Placental epithelial cell (primary cell): ENCODE data around the gene ABHD3. TPM values are rescaled to one million over a fixed set of nuclear protein-coding genes. Genes with fewer than 3 reads are reported as not detected.

Experiments
- small RNA-seq: library from RNA; depleted of rRNA; stranded (forward); fragments of <200 nt; gene quantifications from one replicate; pipeline ENCODE3, GENCODE V24; 2012
- total RNA-seq: library from RNA; depleted of rRNA; stranded (reverse); fragments of >200 nt; gene quantifications from 2 replicates; pipeline ENCODE4 v1.2.3, GENCODE V29; 2012

Gene ABHD3
- total RNA-seq: 5.1 TPM in 2 replicates

DNA sequence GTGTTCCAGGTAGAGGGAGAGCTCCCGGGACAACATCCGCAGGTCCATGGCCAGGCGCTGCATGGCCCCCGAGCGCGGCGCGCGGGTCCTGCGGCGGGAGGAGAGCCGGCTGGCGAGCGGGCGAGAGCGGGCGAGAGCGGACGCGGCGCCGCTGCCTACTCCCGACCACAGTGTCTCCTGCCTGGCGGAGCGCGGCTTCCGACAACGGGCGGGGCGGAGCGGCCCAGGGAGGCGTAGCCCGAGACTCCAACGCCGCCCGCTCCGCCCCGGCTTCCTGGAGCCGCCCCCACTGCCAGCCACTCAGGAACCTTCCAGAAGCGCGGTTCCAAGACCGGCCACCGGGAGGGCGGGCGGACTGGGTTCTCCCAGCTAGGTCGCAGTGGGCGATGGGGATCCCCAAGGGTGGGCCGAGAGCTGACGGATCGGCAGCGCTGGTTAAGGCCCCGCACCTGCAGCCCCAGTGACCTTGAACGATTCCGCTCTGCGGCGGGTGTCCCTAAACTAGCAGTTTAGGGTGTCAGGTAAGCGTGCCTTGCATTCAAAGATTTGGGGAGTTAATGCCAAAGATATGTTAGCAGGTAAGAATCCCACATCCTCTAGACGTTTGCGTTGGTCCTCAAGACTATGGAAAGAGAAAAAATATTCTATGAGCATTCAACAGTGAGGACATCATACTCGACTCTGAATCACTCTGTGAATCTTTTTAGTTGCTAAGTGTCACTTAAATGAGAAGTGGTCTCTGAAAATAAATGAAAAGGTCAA, at the start of gene ABHD3:
Gene ABHD3 (minus strand): TSS at position 172 of the 762 bp plus-strand sequence. CDS start 109 bp downstream, at position 63.

DNA sequence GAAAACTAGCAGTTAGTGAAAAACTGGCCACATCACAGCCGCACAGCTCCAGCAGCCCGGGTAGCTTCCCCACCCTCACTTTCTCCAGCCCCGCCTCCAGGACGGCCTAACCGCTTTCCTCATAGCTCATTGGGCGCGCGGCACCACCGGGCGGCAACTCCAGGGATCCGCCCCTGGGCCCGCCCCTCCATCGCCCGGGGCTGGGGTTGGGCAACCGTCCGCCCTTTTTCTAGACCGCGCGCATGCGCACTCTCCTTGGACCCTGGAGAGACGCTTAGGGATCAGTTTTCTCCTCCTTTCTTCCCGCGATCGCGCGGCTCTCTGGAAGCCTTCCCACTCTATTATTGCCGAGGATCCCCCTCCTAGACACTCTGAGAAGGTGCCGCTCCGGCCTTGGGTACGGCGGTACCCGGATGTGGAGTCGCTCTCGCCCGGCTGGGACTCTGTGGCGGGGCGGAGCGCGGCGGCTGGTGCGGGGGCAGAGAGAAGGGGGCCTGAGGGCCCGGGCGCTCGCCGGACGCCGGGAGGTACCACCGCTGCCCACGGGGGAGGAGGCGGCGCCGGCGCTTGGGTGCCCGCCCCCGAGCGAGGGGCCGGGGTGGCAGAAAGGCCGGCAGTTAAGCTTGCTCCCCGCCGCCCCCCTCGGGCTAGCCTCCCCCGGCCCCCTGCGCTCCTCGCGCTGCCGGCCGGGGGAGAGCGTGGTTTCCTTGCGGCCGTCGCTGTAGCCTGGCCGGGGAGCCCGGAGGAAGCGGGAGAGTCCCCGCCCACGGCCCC, 36.2 kb upstream of the ABHD3 start, which contains the start of gene MIB1:
Gene MIB1 (plus strand): TSS at position 255 of the 774 bp plus-strand sequence. CDS start 792 bp downstream, outside the sequence.

DNA sequence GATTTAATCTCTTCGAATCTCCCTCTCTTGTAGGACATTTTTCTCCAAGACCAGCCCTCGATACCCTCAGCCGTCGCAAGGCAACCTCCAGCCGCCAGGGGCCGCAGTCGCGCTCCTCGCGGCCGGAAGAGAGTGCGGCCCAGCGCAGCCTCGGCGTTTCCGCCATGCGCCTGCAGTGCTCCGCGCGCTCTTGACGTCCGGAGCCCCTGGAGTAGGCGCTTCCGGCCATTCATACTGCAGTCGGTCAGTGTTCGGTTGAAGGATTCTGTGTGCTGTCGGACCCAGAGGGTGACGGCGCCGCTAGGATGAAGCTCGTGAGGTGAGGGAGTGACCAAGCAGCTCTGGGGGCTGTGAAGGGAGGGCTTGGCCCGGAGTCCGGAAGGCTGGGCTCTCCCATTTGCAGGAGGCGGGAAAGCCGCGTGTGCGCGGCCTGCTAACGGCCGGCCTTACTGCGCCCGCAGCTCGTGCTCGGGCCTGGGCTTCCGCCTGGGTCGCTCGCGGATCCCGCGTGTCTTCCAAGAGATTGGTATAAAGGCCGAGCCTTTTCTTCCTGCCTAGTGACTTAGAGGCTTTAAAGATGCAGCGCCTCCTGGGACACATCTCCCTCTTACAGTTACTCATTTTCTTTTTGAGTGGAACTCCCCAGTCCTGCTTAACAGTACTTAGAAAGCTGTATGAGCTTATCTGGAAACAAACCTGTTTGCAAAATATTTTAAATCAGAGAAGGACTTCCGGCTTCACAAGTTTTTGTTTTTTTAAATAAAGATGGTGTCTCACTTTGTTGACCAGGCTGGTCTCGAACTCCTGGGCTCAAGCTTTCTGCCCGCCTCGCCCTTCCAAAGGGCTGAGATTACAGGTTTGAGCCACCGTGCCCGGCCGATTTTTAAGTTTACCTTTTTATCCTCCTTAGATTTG, 92.2 kb downstream of the ABHD3 start, which contains the start of gene SNRPD1:
Gene SNRPD1 (plus strand): TSS at position 190 of the 915 bp plus-strand sequence. CDS start 116 bp downstream, at position 306.

Small RNA genes within 50 kb of the gene (small RNA-seq; reads per million reads assigned to genes)
- not detected for gene MIR320C1
- gene RF00019: not detected
- gene RF01241: not detected

Other genes starting within 250 kb of the ABHD3 start
- 18.8 and 21.5 TPM in 2 replicates for gene ESCO1, start 104.1 kb downstream of the ABHD3 start, total RNA-seq
- 5.9 and 6.3 TPM in 2 replicates for gene SNRPD1, start 92.5 kb downstream of the ABHD3 start, total RNA-seq
- 53.7 and 61.6 TPM in 2 replicates for gene MIB1, start 36.0 kb upstream of the ABHD3 start, total RNA-seq